Measurements from ENCODE around the gene CHRM4.

Gene CHRM4

GRCh38 chr11:46387919-46388618 is 3.5 kb downstream of the CHRM4 start:
- H3K27ac ChIP-seq (ENCODE audit: low read depth, low read length, severe bottlenecking), result no peak overlapping the region
- WGBS, 2 experiments (ENCODE audit: insufficient coverage in 2 of 2), result 35 to 45% methylated on average over 8 to 10 of the region's 24 CpGs
- H3K9me3 ChIP-seq (ENCODE audit: control insufficient read depth, low read length), result no peaks in the 10 kb centered on the region
- no peak overlapping the region for H3K4me3 ChIP-seq (ENCODE audit: extremely low read depth, insufficient read depth, low read length, poor library complexity, severe bottlenecking)
- H3K36me3 ChIP-seq (ENCODE audit: control insufficient read depth, insufficient read depth, low read length), result peaks cover 17% of the 10 kb centered on the region
- peaks cover 28% of the 10 kb centered on the region for H3K4me1 ChIP-seq (ENCODE audit: control insufficient read depth, insufficient read depth, low read length, poor library complexity, severe bottlenecking)

GRCh38 chr11:46387456-46387855 is 4.1 kb downstream of the CHRM4 start:
- H3K4me3 ChIP-seq (ENCODE audit: extremely low read depth, insufficient read depth, low read length, poor library complexity, severe bottlenecking), result no peak overlapping the region
- H3K36me3 ChIP-seq (ENCODE audit: control insufficient read depth, insufficient read depth, low read length), result peaks cover 23% of the 10 kb centered on the region
- peaks cover 32% of the 10 kb centered on the region for H3K4me1 ChIP-seq (ENCODE audit: control insufficient read depth, insufficient read depth, low read length, poor library complexity, severe bottlenecking)
- H3K9me3 ChIP-seq (ENCODE audit: control insufficient read depth, low read length), result no peaks in the 10 kb centered on the region
- no peak overlapping the region for H3K27ac ChIP-seq (ENCODE audit: low read depth, low read length, severe bottlenecking)
- WGBS, 2 experiments (ENCODE audit: insufficient coverage in 2 of 2), result 74 to 95% methylated on average over 2 to 4 of the region's 5 CpGs

- Histone ChIP-seq H3K4me3 (ENCODE audit: extremely low read depth, insufficient read depth, low read length, poor library complexity, severe bottlenecking) (no peak overlapping the region), H3K36me3 (ENCODE audit: control insufficient read depth, insufficient read depth, low read length) (peaks cover 23% of the 10 kb centered on the region), H3K9me3 (ENCODE audit: control insufficient read depth, low read length) (no peaks in the 10 kb centered on the region), H3K27ac (ENCODE audit: low read depth, low read length, severe bottlenecking) (no peak overlapping the region), H3K4me1 (ENCODE audit: control insufficient read depth, insufficient read depth, low read length, poor library complexity, severe bottlenecking) (peaks cover 32% of the 10 kb centered on the region)
- 92% methylated on average over 2 to 3 of the region's 4 CpGs for WGBS, 2 experiments (ENCODE audit: insufficient coverage in 2 of 2)
These were observed 4.9 kb downstream of the CHRM4 start for GRCh38 chr11:46386674-46387073.

GRCh38 chr11:46386005-46386578 is 5.5 kb downstream of the CHRM4 start:
- Histone ChIP-seq H3K27ac (ENCODE audit: low read depth, low read length, severe bottlenecking) (no peak overlapping the region), H3K4me1 (ENCODE audit: control insufficient read depth, insufficient read depth, low read length, poor library complexity, severe bottlenecking) (peaks cover 32% of the 10 kb centered on the region), H3K9me3 (ENCODE audit: control insufficient read depth, low read length) (no peaks in the 10 kb centered on the region), H3K4me3 (ENCODE audit: extremely low read depth, insufficient read depth, low read length, poor library complexity, severe bottlenecking) (no peak overlapping the region), H3K36me3 (ENCODE audit: control insufficient read depth, insufficient read depth, low read length) (peaks cover 23% of the 10 kb centered on the region)
- WGBS, 2 experiments (ENCODE audit: insufficient coverage in 2 of 2), result 95 to 98% methylated on average over 24 to 25 of the region's 25 CpGs

GRCh38 chr11:46385169-46386004 is 6.2 kb downstream of the CHRM4 start:
- Histone ChIP-seq H3K4me1 (ENCODE audit: control insufficient read depth, insufficient read depth, low read length, poor library complexity, severe bottlenecking) (peaks cover 32% of the 10 kb centered on the region), H3K9me3 (ENCODE audit: control insufficient read depth, low read length) (no peaks in the 10 kb centered on the region), H3K27ac (ENCODE audit: low read depth, low read length, severe bottlenecking) (no peak overlapping the region), H3K4me3 (ENCODE audit: extremely low read depth, insufficient read depth, low read length, poor library complexity, severe bottlenecking) (no peak overlapping the region), H3K36me3 (ENCODE audit: control insufficient read depth, insufficient read depth, low read length) (peaks cover 23% of the 10 kb centered on the region)
- WGBS, 2 experiments (ENCODE audit: insufficient coverage in 2 of 2), result 97 to 98% methylated on average over 42 to 45 of the region's 47 CpGs

GRCh38 chr11:46383974-46384701 is 7.4 kb downstream of the CHRM4 start:
- Histone ChIP-seq H3K9me3 (ENCODE audit: control insufficient read depth, low read length) (no peaks in the 10 kb centered on the region), H3K27ac (ENCODE audit: low read depth, low read length, severe bottlenecking) (no peak overlapping the region), H3K36me3 (ENCODE audit: control insufficient read depth, insufficient read depth, low read length) (peaks cover 23% of the 10 kb centered on the region), H3K4me1 (ENCODE audit: control insufficient read depth, insufficient read depth, low read length, poor library complexity, severe bottlenecking) (peaks cover 23% of the 10 kb centered on the region), H3K4me3 (ENCODE audit: extremely low read depth, insufficient read depth, low read length, poor library complexity, severe bottlenecking) (no peak overlapping the region)
- WGBS, 2 experiments (ENCODE audit: insufficient coverage in 2 of 2), result 93 to 94% methylated on average over 4 to 9 of the region's 12 CpGs

GRCh38 chr11:46383404-46383758 is 8.2 kb downstream of the CHRM4 start:
- Histone ChIP-seq H3K36me3 (ENCODE audit: control insufficient read depth, insufficient read depth, low read length) (peaks cover 23% of the 10 kb centered on the region), H3K27ac (ENCODE audit: low read depth, low read length, severe bottlenecking) (no peak overlapping the region), H3K4me3 (ENCODE audit: extremely low read depth, insufficient read depth, low read length, poor library complexity, severe bottlenecking) (peak overlapping the region; percentile 80), H3K9me3 (ENCODE audit: control insufficient read depth, low read length) (no peaks in the 10 kb centered on the region), H3K4me1 (ENCODE audit: control insufficient read depth, insufficient read depth, low read length, poor library complexity, severe bottlenecking) (peaks cover 15% of the 10 kb centered on the region)
- WGBS, 2 experiments (ENCODE audit: insufficient coverage in 2 of 2), result 17 to 83% methylated on average over 1 to 2 of the region's 7 CpGs

- peaks cover 29% of the 10 kb centered on the region for H3K36me3 ChIP-seq (ENCODE audit: control insufficient read depth, insufficient read depth, low read length)
- peak overlapping the region; percentile 29 for H3K27ac ChIP-seq (ENCODE audit: low read depth, low read length, severe bottlenecking)
- H3K4me1 ChIP-seq (ENCODE audit: control insufficient read depth, insufficient read depth, low read length, poor library complexity, severe bottlenecking), result peaks cover 10% of the 10 kb centered on the region
- H3K9me3 ChIP-seq (ENCODE audit: control insufficient read depth, low read length), result no peaks in the 10 kb centered on the region
- peak overlapping the region; percentile 80 for H3K4me3 ChIP-seq (ENCODE audit: extremely low read depth, insufficient read depth, low read length, poor library complexity, severe bottlenecking)
- WGBS, 2 experiments (ENCODE audit: insufficient coverage in 2 of 2), result 40 to 45% methylated on average over 8 to 10 of the region's 18 CpGs
These were observed 8.8 kb downstream of the CHRM4 start for GRCh38 chr11:46382646-46383403.

- Histone ChIP-seq H3K27ac (ENCODE audit: low read depth, low read length, severe bottlenecking) (peak overlapping the region; percentile 93), H3K4me3 (ENCODE audit: extremely low read depth, insufficient read depth, low read length, poor library complexity, severe bottlenecking) (peak overlapping the region; percentile 80), H3K4me1 (ENCODE audit: control insufficient read depth, insufficient read depth, low read length, poor library complexity, severe bottlenecking) (peaks cover 5% of the 10 kb centered on the region), H3K9me3 (ENCODE audit: control insufficient read depth, low read length) (no peaks in the 10 kb centered on the region), H3K36me3 (ENCODE audit: control insufficient read depth, insufficient read depth, low read length) (peaks cover 37% of the 10 kb centered on the region)
- 1% methylated on average over 38 to 49 of the region's 66 CpGs for WGBS, 2 experiments (ENCODE audit: insufficient coverage in 2 of 2)
These were observed 9.5 kb downstream of the CHRM4 start for GRCh38 chr11:46381819-46382645.

Measured in mesodermal cell (in vitro differentiated cells).